PFSK-1 (cell line): ENCODE measurements around the gene GSS.

Experiments
- FOXP2 ChIP-seq: optimal IDR thresholded peaks from 2 replicates; pipeline ENCODE3; 2011; ENCODE audit warnings: borderline replicate concordance, control low read depth, inconsistent platforms; ENCODE audit not compliant: insufficient read depth; ENCODE audit errors: extremely low read length, extremely low read depth
- POLR2AphosphoS5 ChIP-seq: IDR thresholded peaks from 2 replicates; pipeline ENCODE4 v1.6.1; 2012; ENCODE audit warnings: low read depth, mild to moderate bottlenecking, control low read depth, low read length, moderate library complexity
- REST ChIP-seq, 2 experiments: IDR thresholded peaks; 2 replicates each; pipeline versions ENCODE4 v1.6.1 to v1.8.0; 2011 to 2012; ENCODE audit warnings: low read depth in 2 of 2, low read length in 2 of 2, control low read depth in 1 of 2, inconsistent platforms in 1 of 2, mild to moderate bottlenecking in 1 of 2, moderate library complexity in 1 of 2; ENCODE audit not compliant: insufficient read depth in 1 of 2
- SIN3A ChIP-seq: IDR thresholded peaks from 2 replicates; pipeline ENCODE4 v1.6.1; 2012; ENCODE audit warnings: mild to moderate bottlenecking, low read length, moderate library complexity, borderline replicate concordance; ENCODE audit not compliant: insufficient read depth
- TAF1 ChIP-seq: IDR thresholded peaks from 2 replicates; pipeline ENCODE4 v1.6.1; 2012; ENCODE audit warnings: low read length, control low read depth, borderline replicate concordance; ENCODE audit not compliant: insufficient read depth

Gene GSS

GRCh38 chr20:34927736-34928135 is 27.9 kb downstream of the GSS start:
- TF ChIP-seq SIN3A: no peak
- TF ChIP-seq POLR2AphosphoS5: no peak
- TF ChIP-seq REST (IDR thresholded peaks at IDR 0.05; ENCODE audit: insufficient read depth in 1 of 2, low read depth in 2 of 2, low read length in 2 of 2): no peak
- no peak for TF ChIP-seq TAF1
- no peak for TF ChIP-seq FOXP2

DNA sequence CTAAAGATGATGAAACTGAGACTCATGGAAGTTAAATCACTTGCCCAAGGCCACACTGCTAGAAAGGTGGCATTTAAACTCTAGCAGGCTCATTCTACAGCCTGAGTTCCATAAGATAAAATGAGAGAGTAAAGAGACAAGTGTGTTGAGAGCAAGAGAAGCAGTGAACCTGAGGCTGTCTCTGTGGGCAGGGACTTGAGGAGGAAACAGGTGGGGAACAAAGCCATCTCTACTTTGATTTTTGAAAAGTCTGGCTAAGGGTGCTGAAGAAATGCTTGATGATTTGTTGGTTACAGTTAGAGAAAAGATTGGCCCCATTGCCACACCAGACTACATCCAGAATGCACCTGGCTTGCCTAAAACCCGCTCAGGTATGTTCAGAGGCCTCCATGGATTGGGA is 29.0 kb downstream of the GSS start:
- TF ChIP-seq FOXP2 (no peak), SIN3A (no peak), REST (IDR thresholded peaks at IDR 0.05; ENCODE audit: insufficient read depth in 1 of 2, low read depth in 2 of 2, low read length in 2 of 2) (no peak), TAF1 (no peak), POLR2AphosphoS5 (no peak)

DNA sequence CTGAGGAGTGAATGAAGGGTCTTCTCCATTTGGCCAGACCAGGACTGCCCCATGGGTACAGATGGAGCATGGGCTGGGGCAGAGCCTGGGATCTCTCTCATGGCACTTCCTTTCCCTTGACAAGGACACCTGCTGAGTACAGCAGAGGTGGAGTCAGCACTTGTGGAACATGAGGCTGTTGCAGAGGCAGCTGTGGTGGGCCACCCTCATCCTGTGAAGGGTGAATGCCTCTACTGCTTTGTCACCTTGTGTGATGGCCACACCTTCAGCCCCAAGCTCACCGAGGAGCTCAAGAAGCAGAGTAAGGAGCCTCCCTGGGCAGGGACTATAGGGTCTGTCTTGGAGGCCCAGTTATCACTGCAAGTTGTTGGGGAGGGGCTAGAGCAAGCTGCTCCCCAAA is 29.6 kb downstream of the GSS start:
- no peak for TF ChIP-seq POLR2AphosphoS5

DNA sequence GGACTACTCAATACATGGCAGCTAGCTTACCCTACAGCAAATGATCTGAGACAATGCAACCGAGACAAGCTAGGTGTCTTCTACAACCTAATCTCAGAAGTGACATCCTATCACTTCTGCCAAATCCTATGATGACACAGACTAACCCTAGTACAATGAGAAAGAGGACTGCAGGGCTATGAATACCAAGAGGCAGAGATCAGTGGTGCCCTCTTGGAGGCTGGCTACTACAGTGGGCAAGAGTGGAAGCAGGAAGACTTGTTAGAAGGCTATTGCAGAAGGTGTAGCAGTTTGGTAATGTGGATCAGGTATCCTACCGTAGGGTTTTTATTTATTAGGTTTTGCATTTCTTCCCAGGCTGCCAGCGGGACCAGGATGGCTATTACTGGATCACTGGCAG is 30.3 kb downstream of the GSS start:
- TF ChIP-seq POLR2AphosphoS5 (no peak), SIN3A (no peak), TAF1 (no peak), REST (IDR thresholded peaks at IDR 0.05; ENCODE audit: insufficient read depth in 1 of 2, low read depth in 2 of 2, low read length in 2 of 2) (no peak), FOXP2 (no peak)

- no peak for TF ChIP-seq FOXP2
- TF ChIP-seq POLR2AphosphoS5: no peak
- TF ChIP-seq SIN3A: no peak
- TF ChIP-seq TAF1: no peak
- no peak for TF ChIP-seq REST (IDR thresholded peaks at IDR 0.05; ENCODE audit: insufficient read depth in 1 of 2, low read depth in 2 of 2, low read length in 2 of 2)
Measured at GRCh38 chr20:34923414-34923813, 32.2 kb downstream of the GSS start.
